Omental fat pad (tissue), 4 donors: ENCODE data around the gene RPL6. TPM values are rescaled to one million over a fixed set of nuclear protein-coding genes. Genes with fewer than 3 reads are reported as not detected.

Experiments used
- ATAC-seq: fragments of 150-250 bp; one replicate; pipeline ENCODE4 v1.9.1; 2016; ENCODE audit warnings: mild to moderate bottlenecking, moderate library complexity; ENCODE audit not compliant: low FRiP score
- DNase-seq: peaks from one replicate; pipeline ENCODE4 v3.0.0-alpha.2; 2019; ENCODE audit warnings: low spot score
- total RNA-seq, 4 donors: library from RNA; depleted of rRNA; stranded (reverse); fragments of >200 nt; gene quantifications; one replicate each; pipeline ENCODE4 v1.1.0, GENCODE V29; 2016
- TF ChIP-seq, protein P1 (sequence below), 3 donors: fragments of 450-650 bp; IDR thresholded peaks; one replicate each; pipeline ENCODE4 v1.5.1; 2016 to 2017; ENCODE audit warnings: antibody characterized with exemption in 3 of 3, mild to moderate bottlenecking in 3 of 3, moderate library complexity in 2 of 3

The RPL6 gene
- total RNA-seq, 4 donors from 2014 or later = 1,425 to 1,649 (median 1,557) TPM

DNA sequence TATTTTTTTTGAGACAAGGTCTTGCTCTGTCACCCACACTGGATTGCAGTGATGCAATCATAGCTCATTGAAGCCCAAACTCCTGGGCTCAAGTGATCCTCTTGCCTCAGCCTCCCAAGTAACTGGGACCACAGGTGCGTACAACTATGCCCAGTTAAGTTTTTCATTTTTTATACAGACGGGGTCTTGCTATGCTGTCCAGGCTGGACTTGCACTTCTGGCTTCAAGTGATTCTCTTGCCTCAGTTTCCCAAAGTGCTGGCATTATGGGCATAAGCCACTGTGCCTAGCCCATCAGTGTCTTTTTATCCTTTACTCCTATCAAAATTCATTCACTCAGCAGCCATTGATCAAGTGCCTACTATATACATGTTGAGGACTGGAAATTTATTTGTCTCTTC lies 18.4 kb upstream of the RPL6 start:
- TF ChIP-seq, protein P1, sequence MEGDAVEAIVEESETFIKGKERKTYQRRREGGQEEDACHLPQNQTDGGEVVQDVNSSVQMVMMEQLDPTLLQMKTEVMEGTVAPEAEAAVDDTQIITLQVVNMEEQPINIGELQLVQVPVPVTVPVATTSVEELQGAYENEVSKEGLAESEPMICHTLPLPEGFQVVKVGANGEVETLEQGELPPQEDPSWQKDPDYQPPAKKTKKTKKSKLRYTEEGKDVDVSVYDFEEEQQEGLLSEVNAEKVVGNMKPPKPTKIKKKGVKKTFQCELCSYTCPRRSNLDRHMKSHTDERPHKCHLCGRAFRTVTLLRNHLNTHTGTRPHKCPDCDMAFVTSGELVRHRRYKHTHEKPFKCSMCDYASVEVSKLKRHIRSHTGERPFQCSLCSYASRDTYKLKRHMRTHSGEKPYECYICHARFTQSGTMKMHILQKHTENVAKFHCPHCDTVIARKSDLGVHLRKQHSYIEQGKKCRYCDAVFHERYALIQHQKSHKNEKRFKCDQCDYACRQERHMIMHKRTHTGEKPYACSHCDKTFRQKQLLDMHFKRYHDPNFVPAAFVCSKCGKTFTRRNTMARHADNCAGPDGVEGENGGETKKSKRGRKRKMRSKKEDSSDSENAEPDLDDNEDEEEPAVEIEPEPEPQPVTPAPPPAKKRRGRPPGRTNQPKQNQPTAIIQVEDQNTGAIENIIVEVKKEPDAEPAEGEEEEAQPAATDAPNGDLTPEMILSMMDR (IDR thresholded peaks at IDR 0.05) = no peak
- DNase-seq (no peak), ATAC-seq (no peak)

DNA sequence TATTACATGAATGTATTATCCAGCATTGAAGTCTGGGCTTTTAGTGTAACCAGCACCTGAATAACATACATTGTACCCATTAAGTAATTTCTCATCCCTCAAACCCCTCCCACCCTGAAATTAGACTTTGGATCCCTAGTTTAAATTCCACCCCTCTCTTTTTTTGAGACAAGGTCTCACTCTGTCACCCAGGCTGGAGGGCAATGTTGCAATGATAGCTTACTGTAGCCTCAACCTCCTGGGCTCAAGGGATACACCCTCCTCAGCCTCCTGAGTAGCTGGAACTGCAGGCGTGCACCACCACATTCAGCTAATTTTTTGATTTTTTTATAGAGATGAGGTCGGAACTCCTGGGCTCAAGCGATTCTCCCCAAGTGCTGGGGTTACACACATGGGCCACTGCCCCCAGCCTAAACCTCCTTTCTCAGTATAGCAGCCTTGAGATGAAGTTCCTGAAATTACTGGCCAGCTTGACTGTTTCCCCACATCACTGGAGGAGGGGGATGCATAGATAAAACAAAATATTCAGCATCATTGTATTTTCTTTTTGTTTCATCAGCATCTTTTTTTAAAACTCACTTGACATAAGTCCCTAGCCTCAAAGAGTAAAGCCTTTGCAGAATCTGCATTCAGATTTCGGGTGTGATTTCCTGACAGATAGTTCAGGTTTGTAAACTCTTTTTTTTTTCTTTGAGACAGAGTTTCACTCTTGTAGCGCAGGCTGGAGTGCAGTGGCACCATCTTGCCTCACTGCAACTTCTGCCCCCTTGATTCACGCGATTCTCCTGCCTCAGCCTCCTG lies 16.4 kb upstream of the RPL6 start:
- ATAC-seq = no peak
- TF ChIP-seq, protein P1 (IDR thresholded peaks at IDR 0.05) = no peak
- no peak for DNase-seq

DNA sequence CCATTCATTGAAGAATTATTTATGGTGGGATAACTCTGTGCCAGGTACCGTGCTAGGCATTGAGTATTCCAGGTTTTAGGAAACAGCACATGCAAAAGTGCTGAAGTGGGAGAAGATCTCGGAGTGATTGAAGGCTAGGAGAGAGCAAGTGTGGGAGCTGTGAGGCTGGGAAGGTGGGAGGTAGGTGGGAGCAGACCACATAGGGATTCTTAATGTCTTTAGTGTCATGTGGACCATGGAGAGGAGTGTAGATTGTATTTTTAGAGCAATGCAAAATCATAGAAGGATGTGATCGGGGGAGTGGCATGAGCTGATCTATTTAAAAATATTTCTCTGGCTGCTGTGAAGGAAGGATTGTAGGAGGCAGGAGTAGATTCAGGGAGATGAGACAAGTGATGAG lies 14.7 kb upstream of the RPL6 start:
- TF ChIP-seq, protein P1 (IDR thresholded peaks at IDR 0.05) = no peak
- no peak for ATAC-seq

GRCh38 chr12:112422531-112422930 lies 13.1 kb upstream of the RPL6 start:
- no peak for DNase-seq
- no peak for ATAC-seq
- TF ChIP-seq, protein P1 (IDR thresholded peaks at IDR 0.05) = no peak

More for the DNA sequence above, 14.7 kb upstream of the RPL6 start:
- no peak for DNase-seq

DNA sequence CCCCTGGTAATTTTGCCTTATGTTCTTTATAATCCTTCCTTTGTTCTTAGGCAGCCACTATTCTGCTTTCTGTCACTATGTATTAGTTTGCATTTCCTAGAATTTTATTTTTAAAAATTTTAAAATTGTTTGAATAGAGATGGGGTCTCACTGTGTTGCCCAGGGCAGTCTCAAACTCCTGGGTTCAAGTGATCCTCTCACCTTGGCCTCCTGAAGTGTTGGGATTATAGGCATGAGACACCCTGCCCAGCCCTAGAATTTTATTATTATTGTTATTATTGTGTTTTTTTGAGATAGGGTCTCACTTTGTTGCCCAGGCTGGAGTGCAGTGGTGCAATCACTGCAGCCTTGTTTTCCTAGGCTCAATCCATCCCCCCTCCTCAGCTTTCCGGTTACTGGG lies 12.0 kb upstream of the RPL6 start:
- ATAC-seq (no peak), DNase-seq (no peak)
- TF ChIP-seq, protein P1 (IDR thresholded peaks at IDR 0.05) = no peak

DNA sequence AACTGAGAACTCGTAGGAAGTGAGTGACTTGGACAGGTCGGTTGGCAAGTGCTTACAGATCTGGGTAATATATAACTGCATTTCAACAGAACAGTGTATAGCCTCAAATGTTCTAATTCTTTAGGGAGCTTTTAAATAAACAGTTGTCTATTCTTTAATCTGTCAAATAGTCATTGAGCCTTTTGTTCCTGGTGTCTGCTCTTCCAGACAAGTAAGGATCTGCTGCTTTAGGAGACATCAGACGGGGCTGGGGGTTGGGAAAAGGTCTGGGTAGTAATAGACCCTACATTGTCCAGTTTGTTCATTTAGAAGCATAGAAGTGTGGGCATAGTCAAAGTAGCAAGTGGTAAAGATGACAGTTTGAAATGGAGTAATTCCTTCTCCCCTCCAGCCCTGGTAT lies 11.3 kb upstream of the RPL6 start:
- TF ChIP-seq, protein P1 (IDR thresholded peaks at IDR 0.05) = no peak
- ATAC-seq (no peak), DNase-seq (no peak)
